GM18517 (cell line): ENCODE measurements around the gene NR6A1.
A peak's percentile ranks its signal among the peaks of the same experiment; 100 is the strongest.

Source experiments
- ATAC-seq: cut with Tn5 transposase; IDR thresholded peaks from one replicate; pipeline ENCODE4 v1.9.1; 2021; ENCODE audit warnings: mild to moderate bottlenecking, moderate library complexity; ENCODE audit not compliant: unreplicated experiment

The NR6A1 gene

GRCh38 chr9:124662561-124662960 lies 108.5 kb downstream of the NR6A1 start:
- no peak for ATAC-seq

DNA sequence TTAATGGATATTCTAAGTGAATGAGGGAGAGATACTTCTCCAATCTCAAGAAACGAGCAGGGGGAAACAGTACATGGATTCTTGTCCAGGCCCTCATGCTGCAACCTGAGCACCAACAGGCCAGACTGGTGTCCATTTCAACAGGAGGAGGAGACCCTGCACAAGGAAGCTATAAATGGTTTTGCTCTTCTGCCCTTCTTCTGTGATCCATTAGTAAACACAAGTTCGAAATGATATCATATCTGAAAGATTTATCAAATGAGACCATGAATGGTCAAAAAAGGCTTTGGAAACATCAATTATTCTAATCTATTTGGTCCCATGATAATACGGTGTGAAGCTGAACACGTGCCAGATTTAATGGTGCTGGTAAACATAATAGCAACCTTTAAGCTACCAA lies 109.8 kb downstream of the NR6A1 start:
- ATAC-seq, result no peak

DNA sequence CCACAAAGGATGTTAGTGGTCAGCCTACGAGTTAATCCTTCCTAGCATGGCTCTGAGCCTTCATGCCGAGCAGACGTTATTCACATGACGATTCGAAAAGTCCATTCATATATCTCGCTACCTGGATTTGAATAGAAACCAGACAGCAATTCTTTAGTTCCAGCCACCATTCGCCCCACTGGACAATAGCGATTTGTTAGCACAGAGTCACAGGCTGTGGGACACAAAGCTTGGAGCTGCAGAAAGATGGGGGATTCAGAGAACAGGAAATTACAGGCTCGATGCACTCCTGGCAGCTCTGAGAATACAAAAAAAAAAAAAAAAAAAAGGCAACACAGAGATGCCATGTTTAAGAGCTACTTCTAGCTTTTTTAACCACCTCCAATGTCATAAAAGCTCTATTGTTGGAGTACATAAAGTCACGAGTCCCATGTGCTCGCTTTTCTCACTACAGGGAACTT lies 110.7 kb downstream of the NR6A1 start:
- ATAC-seq, result no peak

DNA sequence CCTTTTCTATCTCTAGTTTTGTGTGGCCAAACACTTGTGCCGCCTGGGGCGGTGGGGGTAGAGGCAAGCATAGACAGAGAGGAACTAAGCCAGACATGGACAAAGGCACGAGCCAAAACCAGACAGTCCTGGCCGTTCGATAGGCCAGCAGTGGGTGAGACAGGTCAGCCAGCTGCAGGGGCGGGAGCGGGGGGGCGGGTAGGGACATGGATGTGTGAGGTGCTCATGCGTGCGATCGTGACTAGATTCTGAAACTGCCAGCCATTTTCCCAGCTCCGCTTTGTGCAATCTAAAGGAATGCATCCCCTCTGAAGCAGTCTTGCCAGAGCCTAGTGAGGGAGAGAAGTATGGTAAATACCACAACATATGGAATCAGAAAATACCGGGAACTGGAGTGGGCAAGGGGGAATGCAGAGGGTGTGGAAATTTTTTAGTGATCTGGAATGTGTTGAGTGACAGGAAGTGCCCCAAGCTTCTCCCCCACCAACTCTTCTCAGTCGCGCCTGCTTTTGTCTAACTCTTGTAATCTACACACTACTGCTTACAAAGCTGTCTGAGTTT lies 111.9 kb downstream of the NR6A1 start:
- ATAC-seq, result no peak

GRCh38 chr9:124658165-124659017 lies 112.7 kb downstream of the NR6A1 start:
- peak; percentile 87 for ATAC-seq

- no peak for ATAC-seq
Observed at GRCh38 chr9:124657516-124657915, 113.6 kb downstream of the NR6A1 start.

GRCh38 chr9:124654431-124654830 lies 116.7 kb downstream of the NR6A1 start:
- ATAC-seq, result no peak

- no peak for ATAC-seq
Observed at GRCh38 chr9:124652615-124653393, 118.3 kb downstream of the NR6A1 start.

DNA sequence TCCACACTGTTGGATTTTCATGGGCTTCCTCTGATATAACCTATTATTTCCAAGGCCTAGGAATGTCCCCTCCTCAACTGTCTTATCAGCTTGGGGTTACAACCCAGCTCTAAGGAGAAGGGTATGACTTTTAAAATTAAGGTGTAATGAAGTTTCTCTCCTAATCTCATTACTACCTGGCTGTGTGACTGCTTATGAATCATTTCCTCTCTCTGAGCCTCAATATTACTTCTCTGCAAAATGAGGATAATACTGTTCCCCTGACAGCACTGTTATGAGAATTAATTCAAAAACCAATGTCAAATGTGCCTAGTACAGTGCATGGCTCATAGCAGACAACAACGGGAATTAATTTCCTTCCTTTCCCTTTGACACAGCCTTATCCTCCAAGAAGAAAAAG lies 118.9 kb downstream of the NR6A1 start:
- no peak for ATAC-seq

GRCh38 chr9:124645274-124645673 lies 125.8 kb downstream of the NR6A1 start:
- ATAC-seq, result no peak

GRCh38 chr9:124639637-124640036 lies 131.5 kb downstream of the NR6A1 start:
- ATAC-seq, result no peak

GRCh38 chr9:124635285-124635684 lies 135.8 kb downstream of the NR6A1 start:
- ATAC-seq, result no peak

DNA sequence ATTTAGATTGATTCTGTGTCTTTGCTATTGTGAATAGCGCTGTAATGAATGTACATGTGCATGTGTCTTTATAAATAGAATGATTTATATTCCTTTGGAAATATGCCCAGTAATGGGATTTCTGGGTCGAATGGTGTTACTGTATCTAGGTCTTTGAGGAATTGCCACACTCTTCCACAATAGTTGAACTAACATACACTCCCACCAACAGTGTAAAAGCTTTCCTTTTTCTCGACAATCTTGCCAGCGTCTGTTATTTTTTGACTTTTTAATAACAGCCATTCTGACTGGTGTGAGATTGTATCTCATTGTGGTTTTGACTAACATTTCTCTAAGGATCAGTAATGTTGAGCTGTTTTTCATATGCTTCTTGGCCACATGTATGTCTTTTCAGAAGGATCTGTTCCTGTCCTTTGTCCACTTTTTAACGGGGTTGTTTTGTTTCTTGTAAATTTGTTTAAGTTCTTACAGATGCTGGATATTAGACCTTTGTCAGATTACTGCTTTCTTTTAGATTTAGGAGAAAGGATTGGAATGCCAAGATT lies 139.0 kb downstream of the NR6A1 start:
- ATAC-seq, result no peak

- ATAC-seq, result no peak
Observed at GRCh38 chr9:124631326-124631725, 139.8 kb downstream of the NR6A1 start.

- no peak for ATAC-seq
Observed at GRCh38 chr9:124629600-124629999, 141.5 kb downstream of the NR6A1 start.

DNA sequence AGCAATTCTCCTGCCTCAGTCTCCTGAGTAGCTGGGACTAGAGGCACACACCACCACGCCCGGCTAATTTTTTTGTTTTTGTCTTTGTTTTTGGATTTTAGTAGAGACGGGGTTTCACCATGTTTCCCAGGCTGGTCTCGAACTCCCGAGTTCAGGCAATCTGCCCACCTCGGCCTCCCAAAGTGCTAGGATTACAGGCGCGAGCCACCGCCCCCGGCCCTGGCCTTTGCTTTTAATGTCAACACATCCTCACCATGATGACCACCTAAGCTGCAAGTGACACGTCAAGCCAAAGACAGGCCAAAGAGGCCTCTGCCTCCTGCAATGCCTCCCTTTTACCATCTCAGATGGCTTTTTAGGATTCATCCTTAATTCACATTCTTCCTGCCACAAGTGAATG lies 142.4 kb downstream of the NR6A1 start:
- ATAC-seq, result no peak

DNA sequence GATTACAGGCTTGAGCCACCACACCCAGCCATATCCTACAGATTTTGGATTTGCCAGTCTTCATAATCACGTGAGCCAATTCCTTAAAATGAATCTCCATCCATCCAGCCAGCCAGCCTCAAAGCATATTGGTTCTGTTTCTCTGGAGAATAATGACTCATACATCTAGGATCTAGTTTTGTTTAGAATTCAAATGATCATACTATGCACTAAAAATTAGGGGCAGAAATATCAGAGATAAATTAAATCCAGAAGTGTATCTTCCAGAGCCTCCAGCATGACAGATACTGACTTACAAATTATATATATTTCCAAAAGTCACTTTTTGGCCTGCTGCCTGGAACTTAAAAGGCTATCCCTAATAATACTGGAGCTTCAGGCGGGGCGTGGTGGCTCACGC lies 144.8 kb downstream of the NR6A1 start:
- ATAC-seq, result no peak

DNA sequence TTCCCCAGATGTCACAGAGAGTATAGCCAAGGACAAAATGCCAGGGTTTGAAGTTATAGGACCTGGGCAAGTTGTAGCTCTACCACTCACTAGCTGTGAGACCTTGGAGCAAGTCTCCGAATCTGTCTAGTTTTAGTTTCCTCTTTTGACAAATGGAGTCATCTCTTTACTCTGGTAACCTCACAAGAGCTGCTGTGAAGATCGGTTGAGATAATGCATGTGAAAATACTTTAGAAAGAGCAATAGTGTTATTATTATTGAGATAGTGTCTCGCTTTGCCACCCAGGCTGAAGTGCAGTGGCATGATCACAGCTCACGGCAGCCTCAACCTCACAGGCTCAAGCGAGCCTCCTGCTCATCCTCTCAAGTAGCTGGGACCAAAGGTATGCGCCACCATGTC lies 146.0 kb downstream of the NR6A1 start:
- ATAC-seq, result no peak

- no peak for ATAC-seq
Observed at GRCh38 chr9:124624735-124624992, 146.4 kb downstream of the NR6A1 start.

- no peak for ATAC-seq
Observed at GRCh38 chr9:124623966-124624734, 147.0 kb downstream of the NR6A1 start.

- no peak for ATAC-seq
Observed at GRCh38 chr9:124622882-124623281, 148.2 kb downstream of the NR6A1 start.
